ENCODE measurements around the gene AP1M2. TPM values are rescaled to one million over a fixed set of nuclear protein-coding genes. Genes with fewer than 3 reads are reported as not detected.
A peak's percentile ranks its signal among the peaks of the same experiment; 100 is the strongest.
"Not testable (repeated sequence)": the region's sequence is repeated elsewhere in the genome, so short reads cannot be mapped to it uniquely, and the experiment has no call there.

The AP1M2 gene
- total RNA-seq, 1 donor = 0.63 TPM

GRCh38 chr19:10557603-10558197 is 29.4 kb downstream of the AP1M2 start:
- no peaks in the 10 kb centered on the region for H3K9me3 ChIP-seq (ENCODE audit: low read depth, low read length)
- no peaks in the 10 kb centered on the region for H3K27me3 ChIP-seq (ENCODE audit: insufficient read depth, low read length)
- no peak overlapping the region for H3K4me3 ChIP-seq (ENCODE audit: low read length)
- H3K4me1 ChIP-seq (ENCODE audit: insufficient read depth, low read length) = peaks cover 38% of the 10 kb centered on the region

- H3K4me1 ChIP-seq (ENCODE audit: insufficient read depth, low read length) = peaks cover 47% of the 10 kb centered on the region
- H3K9me3 ChIP-seq (ENCODE audit: low read depth, low read length) = no peaks in the 10 kb centered on the region
- H3K27me3 ChIP-seq (ENCODE audit: insufficient read depth, low read length) = no peaks in the 10 kb centered on the region
- H3K4me3 ChIP-seq (ENCODE audit: low read length) = no peak overlapping the region
Observed at GRCh38 chr19:10555610-10555973, 31.5 kb downstream of the AP1M2 start.

- Histone ChIP-seq H3K9me3 (ENCODE audit: low read depth, low read length) (no peaks in the 10 kb centered on the region), H3K27me3 (ENCODE audit: insufficient read depth, low read length) (no peaks in the 10 kb centered on the region), H3K4me1 (ENCODE audit: insufficient read depth, low read length) (peaks cover 47% of the 10 kb centered on the region), H3K4me3 (ENCODE audit: low read length) (no peak overlapping the region)
Observed at GRCh38 chr19:10554760-10555609, 32.1 kb downstream of the AP1M2 start.

GRCh38 chr19:10553943-10554381 is 33.1 kb downstream of the AP1M2 start:
- no peaks in the 10 kb centered on the region for H3K27me3 ChIP-seq (ENCODE audit: insufficient read depth, low read length)
- H3K4me1 ChIP-seq (ENCODE audit: insufficient read depth, low read length) = peaks cover 47% of the 10 kb centered on the region
- H3K9me3 ChIP-seq (ENCODE audit: low read depth, low read length) = no peaks in the 10 kb centered on the region
- no peak overlapping the region for H3K4me3 ChIP-seq (ENCODE audit: low read length)

GRCh38 chr19:10553087-10553667 is 33.9 kb downstream of the AP1M2 start:
- Histone ChIP-seq H3K9me3 (ENCODE audit: low read depth, low read length) (no peaks in the 10 kb centered on the region), H3K27me3 (ENCODE audit: insufficient read depth, low read length) (no peaks in the 10 kb centered on the region), H3K4me1 (ENCODE audit: insufficient read depth, low read length) (peaks cover 47% of the 10 kb centered on the region), H3K4me3 (ENCODE audit: low read length) (no peak overlapping the region)

- peaks cover 47% of the 10 kb centered on the region for H3K4me1 ChIP-seq (ENCODE audit: insufficient read depth, low read length)
Observed at GRCh38 chr19:10552510-10553053, 34.5 kb downstream of the AP1M2 start.

GRCh38 chr19:10551698-10552301 is 35.3 kb downstream of the AP1M2 start:
- Histone ChIP-seq H3K4me3 (ENCODE audit: low read length) (no peak overlapping the region), H3K27me3 (ENCODE audit: insufficient read depth, low read length) (no peaks in the 10 kb centered on the region), H3K4me1 (ENCODE audit: insufficient read depth, low read length) (peaks cover 47% of the 10 kb centered on the region)

More at GRCh38 chr19:10552510-10553053, 34.5 kb downstream of the AP1M2 start:
- H3K9me3 ChIP-seq (ENCODE audit: low read depth, low read length) = no peaks in the 10 kb centered on the region
- H3K27me3 ChIP-seq (ENCODE audit: insufficient read depth, low read length) = no peaks in the 10 kb centered on the region
- H3K4me3 ChIP-seq (ENCODE audit: low read length) = no peak overlapping the region

GRCh38 chr19:10551006-10551405 is 36.1 kb downstream of the AP1M2 start:
- not testable (repeated sequence) for H3K27me3 ChIP-seq (ENCODE audit: insufficient read depth, low read length); H3K9me3 ChIP-seq (ENCODE audit: low read depth, low read length); H3K4me3 ChIP-seq (ENCODE audit: low read length)
- peaks cover 42% of the 10 kb centered on the region for H3K4me1 ChIP-seq (ENCODE audit: insufficient read depth, low read length)

More at GRCh38 chr19:10551698-10552301, 35.3 kb downstream of the AP1M2 start:
- H3K9me3 ChIP-seq (ENCODE audit: low read depth, low read length) = no peaks in the 10 kb centered on the region

- Histone ChIP-seq H3K27me3 (ENCODE audit: insufficient read depth, low read length) (no peaks in the 10 kb centered on the region), H3K4me1 (ENCODE audit: insufficient read depth, low read length) (peaks cover 40% of the 10 kb centered on the region), H3K4me3 (ENCODE audit: low read length) (no peak overlapping the region), H3K9me3 (ENCODE audit: low read depth, low read length) (no peaks in the 10 kb centered on the region)
Observed at GRCh38 chr19:10550336-10550735, 36.8 kb downstream of the AP1M2 start.

GRCh38 chr19:10549733-10550132 is 37.4 kb downstream of the AP1M2 start:
- Histone ChIP-seq H3K4me3 (ENCODE audit: low read length) (no peak overlapping the region), H3K9me3 (ENCODE audit: low read depth, low read length) (no peaks in the 10 kb centered on the region), H3K4me1 (ENCODE audit: insufficient read depth, low read length) (peaks cover 40% of the 10 kb centered on the region), H3K27me3 (ENCODE audit: insufficient read depth, low read length) (no peaks in the 10 kb centered on the region)

- no peaks in the 10 kb centered on the region for H3K9me3 ChIP-seq (ENCODE audit: low read depth, low read length)
- no peak overlapping the region for H3K4me3 ChIP-seq (ENCODE audit: low read length)
- peaks cover 37% of the 10 kb centered on the region for H3K4me1 ChIP-seq (ENCODE audit: insufficient read depth, low read length)
- H3K27me3 ChIP-seq (ENCODE audit: insufficient read depth, low read length) = no peaks in the 10 kb centered on the region
Observed at GRCh38 chr19:10548746-10549276, 38.3 kb downstream of the AP1M2 start.

- H3K9me3 ChIP-seq (ENCODE audit: low read depth, low read length) = no peaks in the 10 kb centered on the region
- H3K4me1 ChIP-seq (ENCODE audit: insufficient read depth, low read length) = peaks cover 22% of the 10 kb centered on the region
- H3K27me3 ChIP-seq (ENCODE audit: insufficient read depth, low read length) = no peaks in the 10 kb centered on the region
- H3K4me3 ChIP-seq (ENCODE audit: low read length) = no peak overlapping the region
Observed at GRCh38 chr19:10546817-10547216, 40.3 kb downstream of the AP1M2 start.

GRCh38 chr19:10544753-10545251 is 42.3 kb downstream of the AP1M2 start:
- Histone ChIP-seq H3K4me1 (ENCODE audit: insufficient read depth, low read length) (peaks cover 28% of the 10 kb centered on the region), H3K9me3 (ENCODE audit: low read depth, low read length) (no peaks in the 10 kb centered on the region), H3K27me3 (ENCODE audit: insufficient read depth, low read length) (no peaks in the 10 kb centered on the region), H3K4me3 (ENCODE audit: low read length) (peak overlapping the region; percentile 81)

GRCh38 chr19:10544242-10544752 is 42.8 kb downstream of the AP1M2 start:
- H3K4me1 ChIP-seq (ENCODE audit: insufficient read depth, low read length) = peaks cover 29% of the 10 kb centered on the region
- H3K27me3 ChIP-seq (ENCODE audit: insufficient read depth, low read length) = no peaks in the 10 kb centered on the region
- no peaks in the 10 kb centered on the region for H3K9me3 ChIP-seq (ENCODE audit: low read depth, low read length)
- H3K4me3 ChIP-seq (ENCODE audit: low read length) = peak overlapping the region; percentile 81

Measured in mononuclear cell (primary cell).